ENCODE data around the gene MTOR.

DNA sequence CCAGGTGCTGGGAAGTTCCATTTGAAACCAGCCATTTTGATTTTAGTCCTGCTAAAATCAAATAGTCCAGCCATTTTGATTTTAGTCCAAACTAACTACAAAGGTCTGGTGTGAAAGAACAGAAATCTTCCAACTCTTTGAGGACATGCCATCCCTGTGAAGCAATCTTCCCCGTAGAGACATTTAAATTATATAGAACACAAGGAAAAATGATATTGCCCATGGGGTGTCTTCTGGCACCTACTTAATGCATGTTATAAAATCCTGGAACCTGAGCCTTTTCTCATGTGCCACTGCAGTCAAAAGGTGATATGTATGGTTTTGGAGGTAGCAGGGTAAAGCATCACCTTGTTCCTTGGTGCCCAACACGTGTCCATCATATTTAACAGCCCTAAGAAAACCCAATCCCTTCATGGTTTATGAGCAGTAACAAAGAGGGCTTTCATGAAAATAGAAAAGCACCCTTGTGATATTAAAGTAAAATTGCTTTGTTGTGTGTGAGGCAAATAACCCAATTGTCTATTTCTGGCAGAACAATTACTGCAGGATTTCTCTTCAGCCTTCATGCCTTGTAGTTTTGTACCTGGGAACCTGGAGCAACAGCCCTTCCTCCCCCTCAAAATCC is 46.9 kb downstream of the MTOR start:
- no peak for TF ChIP-seq CTCF (conservative IDR thresholded peaks at IDR 0.05)
- TF ChIP-seq ZFX (IDR thresholded peaks at IDR 0.05): no peak
